Retina (tissue), 1 donor: ENCODE results near the gene RNASE8.

Experiments
- DNase-seq: peaks from one replicate; pipeline ENCODE4 v3.0.0-alpha.2; 2016

Gene RNASE8

DNA sequence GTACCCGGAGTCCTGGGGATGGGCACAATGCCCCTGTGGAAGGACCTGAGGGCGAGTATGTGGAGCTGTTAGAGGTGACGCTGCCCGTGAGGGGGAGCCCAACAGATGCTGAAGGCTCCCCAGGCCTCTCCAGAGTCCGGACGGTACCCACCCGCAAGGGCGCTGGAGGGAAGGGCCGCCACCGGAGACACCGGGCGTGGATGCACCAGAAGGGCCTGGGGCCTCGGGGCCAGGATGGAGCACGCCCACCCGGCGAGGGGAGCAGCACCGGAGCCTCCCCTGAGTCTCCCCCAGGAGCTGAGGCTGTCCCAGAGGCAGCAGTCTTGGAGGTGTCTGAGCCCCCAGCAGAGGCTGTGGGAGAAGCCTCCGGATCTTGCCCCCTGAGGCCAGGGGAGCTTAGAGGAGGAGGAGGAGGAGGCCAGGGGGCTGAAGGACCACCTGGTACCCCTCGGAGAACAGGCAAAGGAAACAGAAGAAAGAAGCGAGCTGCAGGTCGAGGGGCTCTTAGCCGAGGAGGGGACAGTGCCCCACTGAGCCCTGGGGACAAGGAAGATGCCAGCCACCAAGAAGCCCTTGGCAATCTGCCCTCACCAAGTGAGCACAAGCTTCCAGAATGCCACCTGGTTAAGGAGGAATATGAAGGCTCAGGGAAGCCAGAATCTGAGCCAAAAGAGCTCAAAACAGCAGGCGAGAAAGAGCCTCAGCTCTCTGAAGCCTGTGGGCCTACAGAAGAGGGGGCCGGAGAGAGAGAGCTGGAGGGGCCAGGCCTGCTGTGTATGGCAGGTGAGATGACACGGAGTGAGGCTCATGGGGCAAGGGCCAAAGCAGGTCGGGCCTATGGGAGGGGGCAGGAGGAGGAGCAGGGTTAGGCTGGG, 17.0 kb downstream of the RNASE8 start:
- no peak for DNase-seq

DNA sequence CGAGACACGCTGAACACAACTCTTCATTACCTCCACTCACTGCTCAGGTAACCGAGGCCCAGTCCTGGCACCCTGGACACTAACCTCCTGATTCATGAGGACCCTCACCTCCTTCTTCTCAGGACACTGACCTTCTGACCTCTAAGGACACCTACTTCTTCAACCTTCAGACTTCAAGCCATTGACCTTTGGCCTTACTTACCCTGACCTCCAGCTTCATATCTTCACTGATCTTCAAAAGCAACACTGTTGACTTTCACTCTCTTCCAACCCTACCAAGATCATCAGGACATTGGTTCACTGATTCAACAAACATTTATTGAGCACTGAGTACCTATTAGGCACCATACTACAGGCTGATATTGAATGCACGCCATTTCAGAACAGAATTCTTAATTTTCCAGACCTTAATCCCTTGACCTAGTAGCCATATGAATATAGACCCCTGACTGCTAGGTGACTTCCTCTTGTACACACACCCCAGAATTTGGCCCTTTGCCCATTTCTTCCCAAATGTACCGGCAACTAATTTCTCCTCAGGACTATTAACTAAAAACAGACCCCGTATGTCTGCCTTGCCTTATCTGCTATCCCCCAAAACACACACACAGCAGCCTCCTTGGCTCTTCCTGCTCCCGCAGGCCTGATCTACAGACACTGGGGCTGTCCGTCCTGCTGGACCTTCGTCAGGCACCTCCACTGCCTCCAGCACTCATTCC, 18.3 kb downstream of the RNASE8 start:
- DNase-seq = no peak

DNA sequence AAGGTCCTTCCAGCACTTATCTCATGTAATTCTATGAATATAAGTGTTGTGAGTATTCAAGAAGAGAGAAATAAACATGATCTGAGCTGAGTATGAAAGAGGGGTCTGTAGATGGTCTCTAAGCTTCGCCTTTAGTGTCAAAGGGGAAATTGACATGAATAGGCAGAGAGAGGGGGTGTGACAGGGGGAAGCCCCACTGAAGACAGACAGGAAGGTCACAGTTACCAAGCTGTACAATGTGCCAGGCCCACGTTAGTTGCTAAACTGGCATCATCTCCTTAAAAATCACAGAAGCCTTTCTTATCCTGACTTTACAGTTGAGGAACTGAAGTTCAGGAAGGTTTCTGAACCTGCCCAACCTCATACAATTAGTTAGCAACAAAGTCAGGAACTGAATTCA, 20.1 kb downstream of the RNASE8 start:
- no peak for DNase-seq

DNA sequence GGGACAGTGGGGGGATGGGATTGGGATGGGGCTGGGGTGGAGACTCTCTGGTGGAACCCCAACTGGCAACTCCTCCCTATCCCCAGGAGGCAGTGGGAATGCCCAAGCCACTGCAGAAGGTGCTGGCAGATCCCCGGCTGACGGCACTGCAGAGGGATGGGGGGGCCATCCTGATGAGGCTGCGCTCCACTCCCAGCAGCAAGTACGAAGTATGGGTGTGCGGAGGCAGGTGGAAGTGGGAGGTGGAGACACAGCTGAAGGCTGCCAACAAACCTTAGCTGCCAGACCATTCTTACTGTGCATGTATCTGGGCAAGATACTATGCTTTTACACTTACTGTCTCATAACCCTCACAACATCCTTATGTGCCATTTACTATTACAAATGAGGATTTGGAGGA, 20.7 kb downstream of the RNASE8 start:
- no peak for DNase-seq

DNA sequence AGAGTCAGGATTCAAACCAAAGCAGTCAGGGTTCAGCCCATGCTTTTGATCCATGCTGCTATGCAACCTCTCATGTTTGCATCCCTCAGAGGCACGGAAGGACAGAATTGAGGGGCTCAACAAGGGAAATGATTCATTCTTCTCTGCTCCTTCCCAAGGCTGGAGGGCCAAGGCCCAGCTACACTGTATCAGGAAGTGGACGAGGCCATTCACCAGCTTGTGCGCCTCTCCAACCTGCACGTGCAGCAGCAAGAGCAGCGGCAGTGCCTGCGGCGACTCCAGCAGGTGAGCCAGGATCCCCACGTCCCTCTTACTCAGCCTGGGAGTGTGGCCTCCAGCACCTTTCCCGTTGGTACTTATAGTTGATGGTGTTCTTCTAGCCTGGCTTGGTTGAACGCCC, 21.1 kb downstream of the RNASE8 start:
- DNase-seq = no peak

DNA sequence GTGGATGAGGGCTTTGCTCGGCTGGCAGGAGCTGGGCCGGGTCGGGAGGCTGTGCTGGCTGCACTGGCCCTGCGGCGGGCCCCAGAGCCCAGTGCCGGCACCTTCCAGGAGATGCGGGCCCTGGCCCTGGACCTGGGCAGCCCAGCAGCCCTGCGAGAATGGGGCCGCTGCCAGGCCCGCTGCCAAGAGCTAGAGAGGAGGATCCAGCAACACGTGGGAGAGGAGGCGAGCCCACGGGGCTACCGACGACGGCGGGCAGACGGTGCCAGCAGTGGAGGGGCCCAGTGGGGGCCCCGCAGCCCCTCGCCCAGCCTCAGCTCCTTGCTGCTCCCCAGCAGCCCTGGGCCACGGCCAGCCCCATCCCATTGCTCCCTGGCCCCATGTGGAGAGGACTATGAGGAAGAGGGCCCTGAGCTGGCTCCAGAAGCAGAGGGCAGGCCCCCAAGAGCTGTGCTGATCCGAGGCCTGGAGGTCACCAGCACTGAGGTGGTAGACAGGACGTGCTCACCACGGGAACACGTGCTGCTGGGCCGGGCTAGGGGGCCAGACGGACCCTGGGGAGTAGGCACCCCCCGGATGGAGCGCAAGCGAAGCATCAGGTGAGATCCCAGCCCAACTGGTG, 24.0 kb downstream of the RNASE8 start:
- DNase-seq = no peak

- no peak for DNase-seq
Measured at GRCh38 chr14:21083565-21084325, 26.1 kb downstream of the RNASE8 start.

- no peak for DNase-seq
Measured at GRCh38 chr14:21084396-21084795, 26.8 kb downstream of the RNASE8 start.

DNA sequence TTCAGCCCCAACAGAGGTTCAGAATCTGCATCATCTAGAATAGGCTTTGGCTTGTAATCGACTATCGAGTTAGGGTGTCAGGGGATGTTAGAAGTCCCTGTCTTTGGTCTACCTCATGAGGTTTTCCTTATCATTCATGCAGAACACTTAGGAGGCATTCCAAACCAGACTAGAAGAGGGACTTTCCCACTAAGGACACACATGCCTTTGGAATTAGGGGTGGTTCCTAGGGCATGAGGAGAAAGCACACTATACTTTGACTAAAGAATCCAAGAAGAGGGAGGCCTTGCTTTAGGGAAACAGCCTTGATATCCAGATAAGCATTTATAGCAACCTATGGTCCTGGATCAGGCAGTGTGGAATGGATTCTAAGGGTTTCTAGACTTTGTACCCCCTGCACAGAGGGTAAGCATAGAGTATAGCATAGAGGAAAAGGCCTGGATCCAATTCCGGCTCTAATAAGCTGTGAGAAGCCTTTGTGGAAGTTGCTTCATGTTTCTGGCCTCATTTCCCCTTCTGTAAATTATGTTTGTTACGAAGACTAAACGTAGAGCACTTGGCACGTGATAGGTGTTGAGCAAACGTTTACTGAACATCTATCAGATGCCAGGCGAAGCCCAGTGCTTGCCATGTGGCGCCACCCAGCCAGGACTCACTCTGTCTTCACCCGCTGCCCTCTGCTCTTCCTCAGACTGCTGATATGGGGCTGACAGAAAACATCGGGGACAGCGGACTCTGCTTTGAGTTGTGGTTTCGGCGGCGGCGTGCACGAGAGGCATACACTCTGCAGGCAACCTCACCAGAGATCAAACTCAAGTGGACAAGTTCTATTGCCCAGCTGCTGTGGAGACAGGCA, 27.6 kb downstream of the RNASE8 start:
- no peak for DNase-seq

DNA sequence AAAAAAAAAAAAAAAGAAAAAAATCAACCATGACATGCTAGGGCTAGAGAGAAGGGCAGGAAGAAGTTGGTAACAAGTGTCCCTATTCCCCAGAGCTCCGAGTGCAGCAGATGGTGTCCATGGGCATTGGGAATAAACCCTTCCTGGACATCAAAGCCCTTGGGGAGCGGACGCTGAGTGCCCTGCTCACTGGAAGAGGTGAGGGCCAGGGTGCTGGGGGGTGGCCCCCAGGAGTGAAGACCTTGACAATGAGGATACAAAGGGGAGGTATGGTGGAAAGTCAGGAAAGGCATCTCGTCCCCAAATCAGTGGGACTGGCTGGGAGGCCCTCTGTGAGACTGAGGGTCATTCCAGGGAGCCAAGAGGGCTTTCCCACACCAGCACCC, 29.3 kb downstream of the RNASE8 start:
- no peak for DNase-seq

DNA sequence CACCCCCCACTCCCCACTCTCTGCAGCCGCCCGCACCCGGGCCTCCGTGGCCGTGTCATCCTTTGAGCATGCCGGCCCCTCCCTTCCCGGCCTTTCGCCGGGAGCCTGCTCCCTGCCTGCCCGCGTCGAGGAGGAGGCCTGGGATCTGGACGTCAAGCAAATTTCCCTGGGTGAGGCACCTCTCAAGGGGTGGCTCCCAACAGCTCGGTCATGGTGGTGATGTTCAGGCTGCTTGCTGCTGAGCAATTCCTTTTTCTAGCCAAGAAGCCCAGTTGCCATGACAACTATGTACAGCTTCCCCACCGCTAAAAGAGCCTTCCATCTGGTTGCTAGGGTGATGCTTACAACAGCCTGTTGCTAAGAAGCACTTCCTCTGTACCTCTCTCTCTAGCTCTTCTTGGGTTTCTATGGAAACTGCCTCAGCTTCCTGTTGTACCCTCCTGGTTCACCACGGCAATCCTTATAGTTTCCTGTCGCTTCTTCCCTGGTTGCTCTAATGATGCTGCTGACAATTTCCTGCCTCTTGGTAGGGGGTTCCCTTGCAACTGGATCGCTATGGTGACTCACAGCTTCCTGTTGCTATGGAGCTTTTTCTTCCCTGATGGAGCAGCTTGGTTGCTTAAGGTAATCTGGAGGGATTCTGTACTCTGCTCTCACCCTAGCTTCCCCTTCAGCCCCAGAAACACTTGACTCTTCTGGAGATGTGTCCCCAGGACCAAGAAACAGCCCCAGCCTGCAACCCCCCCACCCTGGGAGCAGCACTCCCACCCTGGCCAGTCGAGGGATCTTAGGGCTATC, 29.9 kb downstream of the RNASE8 start:
- peak; percentile 86 for DNase-seq

- DNase-seq = no peak
Measured at GRCh38 chr14:21088687-21089086, 31.1 kb downstream of the RNASE8 start.

- no peak for DNase-seq
Measured at GRCh38 chr14:21089271-21089670, 31.6 kb downstream of the RNASE8 start.

DNA sequence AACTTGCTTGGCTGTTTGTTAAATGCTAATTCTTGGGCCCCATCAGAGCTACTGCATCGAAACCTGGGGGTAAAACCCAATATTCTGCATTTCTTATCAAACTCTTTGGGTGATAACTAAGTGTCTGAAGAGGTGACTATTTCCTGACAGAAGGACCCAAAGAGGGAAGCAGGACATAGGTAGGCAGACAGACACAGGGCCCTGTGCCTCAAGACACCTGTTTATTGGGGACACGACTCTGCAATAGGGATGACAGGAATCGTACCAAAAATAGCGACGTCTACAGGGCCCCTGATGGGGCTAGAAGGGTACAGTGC, 32.2 kb downstream of the RNASE8 start:
- no peak for DNase-seq

- DNase-seq = no peak
Measured at GRCh38 chr14:21090194-21090939, 32.7 kb downstream of the RNASE8 start.

DNA sequence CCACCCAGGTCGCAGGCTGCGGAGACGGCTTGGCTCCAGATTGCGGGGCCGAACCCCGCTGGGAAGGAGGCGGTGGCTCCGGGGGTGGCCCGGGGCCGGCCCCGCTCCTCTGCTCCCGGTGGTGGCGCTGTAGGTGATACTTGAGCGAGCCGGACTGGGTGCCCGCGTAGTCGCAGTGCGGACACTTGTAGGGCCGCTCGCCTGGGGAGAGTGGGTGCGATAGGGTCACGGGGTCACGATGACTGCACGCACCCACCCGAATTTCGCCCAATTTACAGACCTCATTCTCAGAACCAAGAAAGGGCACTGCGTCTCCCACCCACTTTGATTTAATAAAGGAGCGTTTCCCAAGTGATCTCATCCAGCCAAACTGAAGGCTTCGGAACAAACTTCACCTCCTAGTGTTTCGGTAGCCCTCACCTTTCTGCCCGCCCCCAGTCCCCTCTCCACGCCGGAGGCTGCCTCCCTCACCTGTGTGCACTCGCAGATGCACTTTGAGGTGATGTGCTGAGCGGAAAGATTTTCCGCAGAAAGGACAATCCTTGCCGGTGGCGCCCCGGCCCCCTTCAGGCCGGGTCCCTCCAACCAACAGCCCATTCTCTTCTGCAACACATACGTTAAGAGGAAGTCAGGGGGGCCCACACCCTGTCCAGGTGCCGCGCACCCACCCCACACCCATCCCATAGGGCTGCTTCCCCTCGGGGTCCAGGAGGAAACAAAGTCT, 33.5 kb downstream of the RNASE8 start:
- DNase-seq = no peak

GRCh38 chr14:21091821-21092272, 34.2 kb downstream of the RNASE8 start:
- no peak for DNase-seq

- DNase-seq = peak; percentile 91
Measured at GRCh38 chr14:21092273-21093011, 34.8 kb downstream of the RNASE8 start.

DNA sequence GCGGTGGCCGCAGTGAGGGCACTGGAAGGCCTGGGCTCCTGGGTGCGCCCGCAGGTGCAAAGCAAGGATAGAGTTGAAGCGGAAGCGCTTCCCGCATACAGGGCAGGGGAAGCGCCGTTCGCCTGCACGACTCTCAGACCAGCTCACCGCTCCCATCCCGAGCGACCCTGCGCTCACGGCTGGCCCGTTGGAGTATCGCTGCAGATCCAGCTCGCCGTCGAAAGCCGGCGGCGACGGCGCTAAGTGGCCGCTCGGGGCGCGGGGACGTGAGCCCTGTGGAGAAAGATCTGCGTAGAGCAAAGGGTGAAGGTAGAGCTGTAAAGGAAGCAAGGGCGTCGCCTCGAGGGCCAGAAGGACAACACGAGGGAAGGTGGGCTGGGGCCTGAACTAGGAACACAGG, 35.4 kb downstream of the RNASE8 start:
- no peak for DNase-seq
